ENCODE results near the gene OGFOD3.
"Not testable (repeated sequence)": the region's sequence is repeated elsewhere in the genome, so short reads cannot be mapped to it uniquely, and the experiment has no call there.

The OGFOD3 gene

GRCh38 chr17:82349287-82349701 lies 69.1 kb downstream of the OGFOD3 start:
- no peak for DNase-seq

DNA sequence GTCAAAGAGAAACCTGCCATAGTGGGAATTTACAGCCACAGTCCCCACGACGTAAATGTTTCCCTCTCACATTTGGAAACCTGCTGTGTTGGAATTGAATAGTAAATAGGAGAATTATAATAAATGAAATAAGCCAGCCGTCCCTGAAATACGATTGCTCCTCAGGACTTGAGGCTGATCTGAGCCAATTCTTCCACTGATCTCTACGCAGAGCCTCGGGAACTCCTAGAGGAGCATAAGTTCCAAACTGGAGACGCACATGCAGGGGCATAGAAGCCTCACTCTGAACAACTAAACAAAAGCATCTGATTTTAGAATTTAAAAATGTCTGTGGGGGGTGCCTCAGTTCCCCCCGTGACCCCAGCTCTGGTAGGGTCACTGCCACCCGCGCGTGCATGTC lies 69.5 kb downstream of the OGFOD3 start:
- no peak for DNase-seq

DNA sequence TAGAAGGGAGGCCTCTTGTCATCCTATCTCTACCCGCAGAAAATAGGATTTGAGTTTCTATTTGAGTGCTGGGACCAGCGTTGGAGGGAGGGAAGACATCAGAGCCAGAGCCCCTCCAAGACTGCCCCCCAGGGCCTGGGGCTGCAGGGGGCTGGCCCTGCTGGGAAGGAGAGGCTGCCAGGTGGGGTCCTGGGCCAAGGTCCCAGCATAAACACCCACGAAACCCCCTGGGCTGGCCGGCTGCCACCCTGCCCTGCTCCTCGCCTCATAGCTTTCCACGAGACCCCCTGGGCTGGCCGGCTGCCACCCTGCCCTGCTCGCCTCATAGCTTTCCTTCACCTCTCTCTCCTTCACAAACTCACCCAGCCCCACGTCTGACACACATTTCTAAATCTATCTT lies 70.0 kb downstream of the OGFOD3 start:
- no peak for DNase-seq

DNA sequence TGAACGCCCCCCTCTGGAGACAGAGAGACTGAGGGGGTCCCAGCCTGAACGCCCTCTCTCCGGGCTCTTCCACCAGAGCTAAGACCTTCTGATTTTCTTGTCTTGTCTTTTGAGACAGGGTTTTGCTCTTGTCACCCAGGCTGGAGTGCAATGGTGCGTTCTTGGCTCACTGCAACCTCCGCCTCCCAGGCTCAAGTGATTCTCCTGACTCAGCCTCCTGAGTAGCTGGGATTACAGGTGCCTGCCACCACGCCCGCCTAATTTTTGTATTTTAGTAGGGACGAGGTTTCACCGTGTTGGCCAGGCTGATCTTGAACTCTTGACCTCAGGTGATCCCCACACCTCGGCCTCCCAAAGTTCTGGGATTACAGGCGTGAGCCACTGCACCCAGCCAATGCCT lies 70.4 kb downstream of the OGFOD3 start:
- not testable (repeated sequence) for DNase-seq

- DNase-seq = no peak
These were observed 71.8 kb downstream of the OGFOD3 start for GRCh38 chr17:82346342-82347300.

DNA sequence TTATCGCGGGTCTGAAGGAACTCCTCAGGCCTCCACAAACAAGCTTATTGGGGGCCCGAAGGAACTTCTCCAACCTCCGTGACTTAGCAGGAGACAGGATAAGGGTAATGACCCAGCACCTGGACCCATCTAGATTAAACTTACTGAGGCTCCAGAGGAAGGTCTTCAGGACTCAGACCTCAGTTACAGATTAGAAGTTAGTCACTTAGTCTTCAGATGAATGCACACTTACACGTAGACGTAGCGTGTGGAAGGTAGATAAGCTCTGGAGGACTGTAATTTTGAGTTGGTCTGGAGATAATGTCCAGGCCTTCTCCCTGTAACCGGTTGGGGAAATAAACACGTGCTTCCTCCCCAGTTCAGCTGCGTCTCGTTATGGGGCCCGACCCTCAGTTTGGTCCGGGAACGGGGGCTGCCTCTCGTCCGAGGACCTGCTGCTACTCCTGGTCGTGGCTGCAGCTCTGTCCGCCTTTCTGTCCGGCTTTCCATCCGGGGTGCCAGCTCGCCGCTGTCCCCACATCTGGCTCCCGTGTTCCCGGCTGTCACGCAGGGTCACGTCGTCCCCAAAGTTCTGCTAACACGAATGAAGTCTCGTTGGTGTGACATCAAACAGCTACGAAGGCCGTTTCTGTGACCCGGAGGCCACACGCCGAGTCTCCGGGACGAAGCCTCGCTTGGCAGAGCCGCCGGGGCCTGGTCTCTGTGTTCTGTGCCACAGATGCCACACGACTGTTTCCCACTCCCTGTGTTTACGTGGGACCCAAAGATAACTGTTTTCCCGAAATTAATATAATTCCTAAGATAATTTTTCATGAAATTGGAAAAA lies 73.0 kb downstream of the OGFOD3 start:
- no peak for DNase-seq

DNA sequence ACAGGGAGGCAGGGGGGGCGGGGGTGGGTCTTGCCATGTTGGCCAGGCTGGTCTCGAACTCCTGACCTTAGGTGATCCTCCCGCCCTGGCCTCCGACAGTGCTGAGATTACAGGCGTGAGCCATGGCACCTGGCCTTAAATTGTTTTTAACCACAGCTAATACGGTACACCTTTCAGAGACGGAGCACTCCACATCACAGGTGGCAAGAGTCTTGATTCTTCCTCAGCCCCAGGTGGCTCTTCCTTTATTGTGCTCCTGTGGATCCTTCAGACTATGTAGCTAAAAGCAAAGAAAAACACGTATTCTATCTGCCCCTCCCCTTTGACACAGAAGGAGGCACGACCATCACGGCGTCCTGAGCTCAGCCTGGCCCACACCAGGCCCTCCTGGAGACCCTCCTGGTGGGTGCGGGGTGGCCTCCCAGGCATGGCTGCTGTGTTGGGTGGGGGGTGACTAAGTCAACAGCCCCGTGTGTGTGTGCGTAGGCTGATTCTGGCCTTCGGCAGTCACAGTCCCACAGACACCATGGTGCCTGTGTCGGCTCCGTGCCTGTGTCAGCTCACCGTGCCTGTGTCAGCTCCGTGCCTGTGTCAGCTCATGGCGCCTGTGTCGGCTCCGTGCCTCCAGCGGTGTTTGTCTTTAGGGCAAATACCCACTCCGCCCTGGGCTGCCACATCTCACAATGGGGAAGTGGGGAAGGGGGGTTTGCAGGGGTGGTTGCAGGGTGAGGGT lies 74.0 kb downstream of the OGFOD3 start:
- no peak for DNase-seq

DNA sequence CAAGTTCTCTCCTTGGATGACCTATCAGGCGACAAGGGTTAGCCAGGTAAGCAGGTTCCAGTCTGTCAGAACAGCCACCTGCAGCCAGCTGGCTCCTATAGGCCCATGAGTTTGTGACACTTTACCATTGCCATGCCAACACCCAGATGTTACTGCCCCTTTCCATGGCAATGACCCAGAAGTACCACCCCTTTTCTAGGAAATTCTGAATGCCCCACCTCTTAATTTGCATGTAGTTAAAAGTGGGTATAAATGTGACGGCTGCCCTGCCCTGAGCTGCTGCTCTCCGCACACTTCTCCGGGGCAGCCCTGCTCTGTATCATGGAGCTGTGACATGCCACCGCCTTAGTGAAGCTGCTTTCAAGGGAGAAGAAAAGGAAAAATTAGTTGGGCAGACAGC lies 74.8 kb downstream of the OGFOD3 start:
- no peak for DNase-seq

DNA sequence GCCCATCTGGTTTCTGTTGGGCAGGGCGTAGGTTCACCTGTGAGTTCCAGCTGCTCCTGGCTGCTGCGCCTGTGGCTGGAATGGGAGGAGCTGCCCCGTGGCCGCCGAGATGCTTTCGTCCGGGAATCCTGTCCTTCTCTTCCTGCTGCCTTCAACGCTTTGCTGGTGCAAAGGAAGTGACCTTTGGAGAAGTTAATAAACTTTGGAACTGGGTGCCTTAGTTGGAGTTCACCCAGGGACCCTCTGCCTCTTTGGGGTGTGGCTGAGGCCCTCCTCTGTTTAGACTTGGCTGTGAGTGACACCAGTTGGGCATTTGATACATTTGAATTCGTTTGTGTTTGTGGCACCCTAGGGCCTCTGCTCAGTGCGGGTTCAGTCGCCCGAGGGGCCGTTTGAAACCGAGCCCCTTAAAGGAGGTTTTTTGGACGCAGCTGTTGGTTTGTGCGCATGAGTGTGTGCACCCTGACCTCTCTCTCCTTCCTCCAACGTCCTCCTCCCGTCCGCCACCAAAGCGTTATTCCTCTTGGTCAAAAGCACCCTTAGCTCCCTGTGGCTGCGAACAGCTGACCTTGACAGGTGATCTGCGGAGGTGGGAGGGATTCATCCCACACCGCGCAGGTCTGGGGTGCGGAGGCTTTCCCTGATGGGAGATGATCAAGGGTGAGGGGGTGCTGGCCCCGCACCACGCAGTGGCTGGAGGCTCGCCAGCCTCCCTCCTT lies 75.9 kb downstream of the OGFOD3 start:
- DNase-seq = no peak

- no peak for DNase-seq
These were observed 78.5 kb downstream of the OGFOD3 start for GRCh38 chr17:82339634-82340580.

Data from NCI-H1417 treated with DMSO at 0.1 percent for 48 hours (cell line).